Measurements from ENCODE around the gene NR1I3.

GRCh38 chr1:161251579-161251978 lies 13.6 kb upstream of the NR1I3 start:
- TF ChIP-seq POLR2AphosphoS5 (IDR thresholded peaks at IDR 0.05; ENCODE audit: low read depth, low read length) (no peak), CTCF (IDR thresholded peaks at IDR 0.05) (no peak), ELF1 (IDR thresholded peaks at IDR 0.05) (no peak), EP300 (IDR thresholded peaks at IDR 0.05; ENCODE audit: borderline replicate concordance in 1 of 2, low read depth in 1 of 2, low read length in 1 of 2) (no peak), MAX (IDR thresholded peaks at IDR 0.05; ENCODE audit: low read depth) (no peak), PBX3 (IDR thresholded peaks at IDR 0.05) (no peak), TEAD4 (IDR thresholded peaks at IDR 0.05; ENCODE audit: borderline replicate concordance, insufficient read depth) (no peak), SIN3A (IDR thresholded peaks at IDR 0.05; ENCODE audit: borderline replicate concordance, low read depth, low read length) (no peak), FOXM1 (IDR thresholded peaks at IDR 0.05; ENCODE audit: low read depth) (no peak), GABPA (IDR thresholded peaks at IDR 0.05; ENCODE audit: low read depth) (no peak)
